H1 (cell line): ENCODE data around the gene UBR1.

ENCODE experiments used
- CEBPB ChIP-seq: IDR thresholded peaks from 2 replicates; pipeline ENCODE4 v1.6.1; 2012; ENCODE audit warnings: low read depth, low read length
- CTCF ChIP-seq, 3 experiments: IDR thresholded peaks; 1 replicate in 2 of 3; 2 replicates in 1 of 3; pipeline versions ENCODE4 v1.5.1 to v1.6.1; 2011; ENCODE audit warnings: low read length in 3 of 3, mild to moderate bottlenecking in 3 of 3, inconsistent platforms in 2 of 3, low read depth in 1 of 3, moderate library complexity in 1 of 3; ENCODE audit not compliant: insufficient read depth in 1 of 3; ENCODE audit errors: control extremely low read depth in 1 of 3
- EP300 ChIP-seq, 2 experiments: IDR thresholded peaks; 1 replicate in 1 of 2; 2 replicates in 1 of 2; pipeline ENCODE4 v1.6.1; 2011 to 2012; ENCODE audit warnings: low read depth in 2 of 2, low read length in 2 of 2, mild to moderate bottlenecking in 2 of 2, borderline replicate concordance in 1 of 2, inconsistent platforms in 1 of 2, moderate library complexity in 1 of 2
- EZH2 ChIP-seq: fragments of 200-600 bp; sonication (generic); IDR thresholded peaks from 2 replicates; pipeline ENCODE4 v1.7.1; 2012; ENCODE audit warnings: low read depth, mild to moderate bottlenecking, moderate library complexity, low read length, inconsistent platforms; ENCODE audit not compliant: severe bottlenecking
- GTF2F1 ChIP-seq: IDR thresholded peaks from 2 replicates; pipeline ENCODE4 v1.6.1; 2012; ENCODE audit warnings: low read depth, low read length, improper control_type of control experiment, borderline replicate concordance
- MAFK ChIP-seq: IDR thresholded peaks from 2 replicates; pipeline ENCODE4 v1.6.1; 2012; ENCODE audit warnings: low read depth, mild to moderate bottlenecking, improper control_type of control experiment, low read length
- POLR2A ChIP-seq, 2 experiments: IDR thresholded peaks; 1 replicate in 1 of 2; 2 replicates in 1 of 2; pipeline ENCODE4 v1.6.1; 2011; ENCODE audit warnings: low read depth in 2 of 2, low read length in 2 of 2, mild to moderate bottlenecking in 2 of 2; ENCODE audit errors: control extremely low read depth in 1 of 2
- POU5F1 ChIP-seq: IDR thresholded peaks from 2 replicates; pipeline ENCODE4 v1.6.1; 2011; ENCODE audit warnings: low read depth, mild to moderate bottlenecking, low read length, moderate library complexity
- SIN3A ChIP-seq, 2 experiments: IDR thresholded peaks in 1 of 2; conservative IDR thresholded peaks in 1 of 2; 2 replicates each; pipeline ENCODE4 v1.6.1; 2011 to 2012; ENCODE audit warnings: low read length in 2 of 2, improper control_type of control experiment in 1 of 2, low read depth in 1 of 2, mild to moderate bottlenecking in 1 of 2
- SIX5 ChIP-seq: IDR thresholded peaks from 2 replicates; pipeline ENCODE4 v1.6.1; 2011; ENCODE audit warnings: mild to moderate bottlenecking, low read depth, low read length
- SP2 ChIP-seq: IDR thresholded peaks from 2 replicates; pipeline ENCODE4 v1.6.1; 2012; ENCODE audit warnings: mild to moderate bottlenecking, low read length, inconsistent platforms
- ZNF274 ChIP-seq: IDR thresholded peaks from 2 replicates; pipeline ENCODE4 v1.7.0; 2012; ENCODE audit warnings: low read length, borderline replicate concordance; ENCODE audit errors: extremely low read depth
- TF ChIP-seq, protein P1 (sequence below): IDR thresholded peaks from 2 replicates; pipeline ENCODE4 v1.6.1; 2012; ENCODE audit warnings: low read length, inconsistent platforms

DNA sequence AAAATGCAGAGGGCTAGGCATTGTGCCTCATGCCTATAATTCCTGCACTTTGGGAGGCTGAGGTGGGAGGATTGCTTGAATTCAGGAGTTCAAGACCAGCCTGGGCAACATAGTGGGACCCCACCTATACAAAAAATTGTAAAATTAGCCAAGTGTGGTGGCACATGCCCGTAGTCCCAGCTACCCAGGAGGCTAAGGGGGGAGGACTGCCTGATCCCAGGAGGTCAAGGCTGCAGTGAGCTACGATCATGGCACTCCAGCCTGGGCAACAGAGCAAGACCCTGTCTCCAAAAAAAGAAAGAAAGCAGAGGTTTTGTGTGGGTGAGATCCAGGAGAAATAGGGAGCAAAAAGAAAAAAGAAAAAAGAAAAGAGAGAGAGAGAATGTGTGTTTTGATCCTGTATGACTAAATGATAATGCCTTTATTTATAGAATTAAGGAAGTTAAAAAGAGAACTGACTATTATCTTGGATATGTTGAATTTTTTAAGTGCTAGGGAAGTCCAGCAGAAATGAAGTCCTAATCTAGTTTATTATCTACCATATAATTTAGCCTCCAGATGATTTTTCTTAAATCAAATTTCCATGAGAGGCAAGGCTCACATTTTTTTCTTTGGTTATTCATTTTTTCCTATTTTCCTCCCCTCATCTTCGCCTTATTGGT is 190.1 kb downstream of the UBR1 start:
- TF ChIP-seq CTCF (IDR thresholded peaks at IDR 0.05; ENCODE audit: control extremely low read depth in 1 of 3, insufficient read depth in 1 of 3, low read depth in 1 of 3, low read length in 3 of 3) (no peak), EZH2 (no peak), SIN3A (conservative IDR thresholded peaks at IDR 0.05 in 1 of 2, IDR thresholded peaks at IDR 0.05 in 1 of 2; ENCODE audit: low read depth in 1 of 2, low read length in 2 of 2) (no peak), POLR2A (IDR thresholded peaks at IDR 0.05; ENCODE audit: control extremely low read depth in 1 of 2, low read depth in 2 of 2, low read length in 2 of 2) (no peak), CEBPB (no peak), SIX5 (no peak), MAFK (no peak), SP2 (no peak), ZNF274 (no peak), GTF2F1 (no peak), EP300 (IDR thresholded peaks at IDR 0.05; ENCODE audit: borderline replicate concordance in 1 of 2, low read depth in 2 of 2, low read length in 2 of 2) (no peak), POU5F1 (no peak)
- TF ChIP-seq, protein P1, sequence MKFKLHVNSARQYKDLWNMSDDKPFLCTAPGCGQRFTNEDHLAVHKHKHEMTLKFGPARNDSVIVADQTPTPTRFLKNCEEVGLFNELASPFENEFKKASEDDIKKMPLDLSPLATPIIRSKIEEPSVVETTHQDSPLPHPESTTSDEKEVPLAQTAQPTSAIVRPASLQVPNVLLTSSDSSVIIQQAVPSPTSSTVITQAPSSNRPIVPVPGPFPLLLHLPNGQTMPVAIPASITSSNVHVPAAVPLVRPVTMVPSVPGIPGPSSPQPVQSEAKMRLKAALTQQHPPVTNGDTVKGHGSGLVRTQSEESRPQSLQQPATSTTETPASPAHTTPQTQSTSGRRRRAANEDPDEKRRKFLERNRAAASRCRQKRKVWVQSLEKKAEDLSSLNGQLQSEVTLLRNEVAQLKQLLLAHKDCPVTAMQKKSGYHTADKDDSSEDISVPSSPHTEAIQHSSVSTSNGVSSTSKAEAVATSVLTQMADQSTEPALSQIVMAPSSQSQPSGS = no peak
